ENCODE data around the gene HIGD2B.

GRCh38 chr15:72732086-72732485 lies 46.1 kb upstream of the HIGD2B start:
- TF ChIP-seq CTCF (IDR thresholded peaks at IDR 0.05) (no peak), POLR2A (IDR thresholded peaks at IDR 0.05) (no peak)

Measured in testis (tissue), 2 donors.